ENCODE results near the gene DLAT.

DNA sequence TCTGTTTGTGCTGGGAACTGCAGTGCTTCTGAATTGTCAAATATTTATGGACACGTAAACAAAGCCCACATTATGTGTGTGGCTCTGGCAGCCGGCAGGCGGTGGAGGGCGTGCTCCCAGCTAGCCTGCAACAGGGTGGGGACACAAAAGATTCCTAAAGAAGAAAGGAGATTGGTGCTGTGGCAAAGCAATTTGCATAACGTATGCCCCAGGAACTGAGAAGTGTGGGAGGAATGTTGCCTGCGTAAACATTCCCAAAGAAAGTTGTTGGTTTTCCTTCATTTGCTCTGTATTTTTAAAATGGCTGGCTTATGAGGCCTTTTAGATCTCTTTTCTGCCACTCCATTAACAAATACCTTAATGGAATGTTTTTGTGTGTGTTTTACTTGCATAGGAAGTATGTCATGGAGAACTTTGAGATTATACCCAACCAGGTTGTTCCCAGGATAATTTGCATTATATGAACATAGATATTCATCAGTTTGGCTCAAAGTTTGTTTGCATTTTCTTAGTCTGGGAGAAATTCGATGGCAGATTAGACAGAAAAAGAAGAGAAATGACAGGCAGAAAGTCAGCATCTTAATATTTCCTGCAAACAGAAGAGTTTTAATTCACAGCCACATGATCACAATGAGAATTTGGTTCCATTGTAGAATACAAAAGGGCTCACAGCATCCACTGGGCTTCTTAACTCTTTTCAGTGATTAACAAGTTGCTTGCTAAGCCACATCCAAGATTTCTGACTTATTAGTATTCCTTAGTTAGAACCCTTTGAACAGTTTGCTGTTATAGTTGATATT, 41.8 kb upstream of the DLAT start:
- TF ChIP-seq POLR2AphosphoS5 (IDR thresholded peaks at IDR 0.05) (no peak), POLR2A (IDR thresholded peaks at IDR 0.05) (no peak)
